Dendritic cell treated with granulocyte-macrophage colony-stimulating factor and Interleukin-4, amounts not matched to agents 40 ng/mL and 50 ng/mL, for 4 days (primary cell): Measurements from ENCODE around the gene TOMM22.

Experiments
- H3K27ac Mint-ChIP-seq: one replicate; pipeline ENCODE4 v1.8.0; 2022; ENCODE audit warnings: mild to moderate bottlenecking, mixed read lengths
- H3K27me3 Mint-ChIP-seq: one replicate; pipeline ENCODE4 v1.8.0; 2022; ENCODE audit warnings: mild to moderate bottlenecking, mixed read lengths
- H3K36me3 Mint-ChIP-seq: one replicate; pipeline ENCODE4 v1.8.0; 2022; ENCODE audit warnings: low read depth, mixed read lengths
- H3K4me1 Mint-ChIP-seq: one replicate; pipeline ENCODE4 v1.8.0; 2022; ENCODE audit warnings: low read depth, mixed read lengths
- H3K4me3 Mint-ChIP-seq: one replicate; pipeline ENCODE4 v1.8.0; 2022; ENCODE audit warnings: mild to moderate bottlenecking, moderate library complexity, mixed read lengths
- H3K9me3 Mint-ChIP-seq: one replicate; pipeline ENCODE4 v1.8.0; 2022; ENCODE audit warnings: mixed read lengths
- intact Hi-C: fragments of 100-400 bp; cut with micrococcal nuclease; formaldehyde crosslinking; loops from one replicate; pipeline ENCODE4 v1.15.0; 2022

Gene TOMM22

DNA sequence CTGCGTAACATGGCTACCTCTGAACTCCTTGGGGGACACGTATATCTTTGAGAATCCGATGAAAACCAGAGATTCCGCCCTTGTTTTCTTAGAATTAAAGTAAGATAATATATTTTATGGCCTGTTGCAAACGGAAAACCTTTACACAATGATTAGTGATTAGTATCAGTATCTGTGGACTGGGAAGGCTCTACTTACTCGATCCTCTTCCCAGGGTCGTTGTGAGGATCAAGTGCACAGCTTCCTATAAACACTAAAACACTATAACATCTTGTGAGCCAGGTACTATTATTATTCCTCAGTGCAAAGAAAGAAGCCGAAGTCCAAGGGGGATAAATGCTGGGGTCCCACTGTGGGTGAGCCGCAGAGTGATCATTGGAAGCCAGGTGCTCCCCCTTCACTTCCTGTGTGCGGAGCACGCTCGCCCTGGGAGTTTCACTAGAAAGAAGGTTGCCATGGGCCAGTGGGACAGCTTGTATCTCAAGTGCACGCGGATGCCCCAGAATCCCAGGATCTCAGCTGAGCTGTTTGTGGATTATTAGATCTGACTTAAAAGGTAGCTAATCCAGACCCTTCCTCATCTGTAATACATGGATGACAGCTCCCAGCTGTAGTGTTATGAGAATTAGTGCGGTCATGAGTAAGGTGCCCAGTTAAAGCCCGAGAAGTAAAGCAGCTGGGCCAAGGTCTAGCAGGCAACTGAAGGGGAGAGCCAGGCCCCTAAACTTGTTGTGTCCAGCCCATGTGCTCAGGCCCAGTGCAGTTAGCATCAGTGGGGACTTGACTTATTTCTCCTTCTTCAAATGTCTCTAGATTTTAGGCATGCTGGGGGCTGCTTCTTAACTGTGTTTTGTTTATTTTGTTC is 24.5 kb upstream of the TOMM22 start:
- H3K27ac Mint-ChIP-seq = peak overlapping the region; percentile 95
- no peaks in the 10 kb centered on the region for H3K27me3 Mint-ChIP-seq
- peaks cover 6% of the 10 kb centered on the region for H3K36me3 Mint-ChIP-seq
- H3K4me3 Mint-ChIP-seq = peak overlapping the region; percentile 90
- intact Hi-C loops = no loop called here
- H3K9me3 Mint-ChIP-seq = no peaks in the 10 kb centered on the region
- H3K4me1 Mint-ChIP-seq = peaks cover 13% of the 10 kb centered on the region

DNA sequence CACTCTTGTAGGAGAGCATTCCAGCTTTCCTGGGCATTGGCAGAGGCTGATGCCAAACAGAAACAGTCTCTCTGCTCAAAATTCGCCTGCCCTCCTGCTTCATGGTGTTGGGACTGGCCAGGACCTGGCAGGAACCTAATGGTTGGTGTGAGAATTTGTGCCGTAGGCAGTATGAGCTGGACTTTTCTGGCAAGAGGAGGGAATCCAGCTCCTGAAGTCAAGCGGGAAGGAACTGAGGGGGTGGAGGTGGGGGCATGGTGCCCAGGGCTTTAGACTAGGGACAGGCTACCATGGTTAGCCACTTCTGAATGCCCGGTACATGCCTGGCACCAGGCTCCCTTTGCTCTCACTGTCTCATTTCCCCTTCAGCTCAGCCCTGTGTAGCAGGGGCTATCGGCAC is 6.9 kb upstream of the TOMM22 start:
- intact Hi-C loops = no loop called here
- Mint-ChIP-seq H3K36me3 (peaks cover 29% of the 10 kb centered on the region), H3K9me3 (no peaks in the 10 kb centered on the region), H3K27ac (no peak overlapping the region), H3K4me3 (no peak overlapping the region), H3K27me3 (peaks cover 10% of the 10 kb centered on the region), H3K4me1 (no peaks in the 10 kb centered on the region)

DNA sequence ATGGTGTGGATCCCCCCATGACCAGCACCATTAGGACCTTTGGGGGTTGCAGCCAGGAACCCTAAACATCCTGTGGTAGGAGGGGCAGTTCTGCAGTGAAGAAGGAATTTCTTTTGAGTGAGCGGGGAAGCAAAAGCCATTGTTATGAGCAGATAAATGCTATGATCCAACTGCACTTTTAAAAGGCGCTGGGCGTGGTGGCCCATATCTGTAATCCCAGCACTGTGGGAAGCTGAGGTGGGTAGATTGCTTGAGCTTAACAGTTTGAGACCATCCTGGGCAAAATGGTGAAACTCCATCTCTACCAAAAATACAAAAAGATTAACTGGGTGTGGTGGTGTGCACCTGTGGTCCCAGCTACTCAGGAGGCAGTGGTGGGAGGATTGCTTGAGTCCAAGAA is 5.9 kb upstream of the TOMM22 start:
- peaks cover 25% of the 10 kb centered on the region for H3K36me3 Mint-ChIP-seq
- H3K4me3 Mint-ChIP-seq = no peak overlapping the region
- peaks cover 10% of the 10 kb centered on the region for H3K27me3 Mint-ChIP-seq
- intact Hi-C loops = no loop called here
- no peak overlapping the region for H3K27ac Mint-ChIP-seq
- H3K9me3 Mint-ChIP-seq = no peaks in the 10 kb centered on the region
- H3K4me1 Mint-ChIP-seq = no peaks in the 10 kb centered on the region

- Mint-ChIP-seq H3K36me3 (peaks cover 78% of the 10 kb centered on the region), H3K27ac (no peak overlapping the region)
Observed at GRCh38 chr22:38684895-38685294, 3.1 kb downstream of the TOMM22 start.

GRCh38 chr22:38685761-38686160 is 4.0 kb downstream of the TOMM22 start:
- H3K27ac Mint-ChIP-seq = no peak overlapping the region
- no peak overlapping the region for H3K4me3 Mint-ChIP-seq
- no peaks in the 10 kb centered on the region for H3K9me3 Mint-ChIP-seq
- peaks cover 85% of the 10 kb centered on the region for H3K36me3 Mint-ChIP-seq
- peaks cover 22% of the 10 kb centered on the region for H3K4me1 Mint-ChIP-seq
- no peaks in the 10 kb centered on the region for H3K27me3 Mint-ChIP-seq
- intact Hi-C loops = loop anchor here (10.0 kb wide), 1 partner anchor 181 kb away; the partner anchor contains the start of gene DDX17

More at GRCh38 chr22:38684895-38685294, 3.1 kb downstream of the TOMM22 start:
- H3K9me3 Mint-ChIP-seq = no peaks in the 10 kb centered on the region
- H3K4me3 Mint-ChIP-seq = no peak overlapping the region
- H3K27me3 Mint-ChIP-seq = no peaks in the 10 kb centered on the region
- H3K4me1 Mint-ChIP-seq = peaks cover 22% of the 10 kb centered on the region
- intact Hi-C loops = loop anchor here (10.0 kb wide), 1 partner anchor 180 kb away; the partner anchor contains the start of gene DDX17

DNA sequence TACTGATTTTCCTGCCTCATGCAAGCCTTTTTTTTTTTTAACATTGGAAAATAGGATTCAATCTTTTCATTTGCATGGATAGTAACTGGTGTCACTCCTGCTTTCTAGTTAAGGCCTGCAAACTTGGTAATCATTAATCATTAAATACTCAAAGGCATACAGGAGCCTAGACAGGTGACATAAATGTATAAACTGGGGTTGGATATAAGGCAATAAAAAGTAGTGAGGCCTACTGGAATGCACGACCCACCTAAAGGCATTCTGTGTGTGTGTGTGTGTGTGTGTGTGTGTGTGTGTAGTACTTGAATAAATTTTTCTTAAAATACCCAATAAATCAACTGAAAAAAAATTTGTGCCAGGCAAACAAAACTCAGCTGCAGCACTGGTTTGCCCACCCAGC is 7.9 kb downstream of the TOMM22 start:
- H3K9me3 Mint-ChIP-seq = no peaks in the 10 kb centered on the region
- peaks cover 97% of the 10 kb centered on the region for H3K36me3 Mint-ChIP-seq
- intact Hi-C loops = loop anchor here (10.0 kb wide), 1 partner anchor 185 kb away; the partner anchor contains the start of gene DDX17
- H3K27me3 Mint-ChIP-seq = no peaks in the 10 kb centered on the region
- H3K4me3 Mint-ChIP-seq = no peak overlapping the region
- H3K27ac Mint-ChIP-seq = no peak overlapping the region
- H3K4me1 Mint-ChIP-seq = peaks cover 18% of the 10 kb centered on the region

DNA sequence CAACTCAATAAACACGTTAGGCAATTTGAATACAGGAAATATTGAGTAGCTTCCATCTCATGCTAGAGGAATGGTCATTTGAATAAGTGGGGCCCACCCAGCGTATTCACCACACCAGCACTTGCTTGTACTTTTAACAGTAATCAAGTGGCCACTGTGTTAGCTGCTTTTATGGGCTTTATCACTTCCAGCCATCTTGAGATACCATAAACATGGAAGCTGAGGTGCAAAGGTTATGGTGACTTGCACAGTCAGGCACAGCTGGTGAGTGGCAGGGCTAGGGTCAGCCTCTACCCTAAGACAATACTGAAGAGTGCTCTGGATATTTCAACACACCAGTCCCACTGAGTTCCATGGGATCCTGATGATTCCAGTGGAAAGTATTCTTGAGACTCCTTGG is 12.3 kb downstream of the TOMM22 start:
- H3K4me3 Mint-ChIP-seq = no peak overlapping the region
- no peaks in the 10 kb centered on the region for H3K27me3 Mint-ChIP-seq
- no peak overlapping the region for H3K27ac Mint-ChIP-seq
- H3K36me3 Mint-ChIP-seq = peaks cover 72% of the 10 kb centered on the region
- H3K9me3 Mint-ChIP-seq = no peaks in the 10 kb centered on the region
- intact Hi-C loops = no loop called here
- peaks cover 50% of the 10 kb centered on the region for H3K4me1 Mint-ChIP-seq

GRCh38 chr22:38694940-38695339 is 13.2 kb downstream of the TOMM22 start:
- Mint-ChIP-seq H3K4me1 (peaks cover 56% of the 10 kb centered on the region), H3K36me3 (peaks cover 68% of the 10 kb centered on the region), H3K9me3 (no peaks in the 10 kb centered on the region), H3K4me3 (no peak overlapping the region), H3K27me3 (no peaks in the 10 kb centered on the region), H3K27ac (no peak overlapping the region)
- intact Hi-C loops = no loop called here

- H3K36me3 Mint-ChIP-seq = peaks cover 64% of the 10 kb centered on the region
- peaks cover 58% of the 10 kb centered on the region for H3K4me1 Mint-ChIP-seq
- H3K4me3 Mint-ChIP-seq = peak overlapping the region; percentile 53
- intact Hi-C loops = no loop called here
- no peaks in the 10 kb centered on the region for H3K27me3 Mint-ChIP-seq
- H3K9me3 Mint-ChIP-seq = no peaks in the 10 kb centered on the region
- H3K27ac Mint-ChIP-seq = peak overlapping the region; percentile 87
Observed at GRCh38 chr22:38696606-38697424, 15.1 kb downstream of the TOMM22 start.

DNA sequence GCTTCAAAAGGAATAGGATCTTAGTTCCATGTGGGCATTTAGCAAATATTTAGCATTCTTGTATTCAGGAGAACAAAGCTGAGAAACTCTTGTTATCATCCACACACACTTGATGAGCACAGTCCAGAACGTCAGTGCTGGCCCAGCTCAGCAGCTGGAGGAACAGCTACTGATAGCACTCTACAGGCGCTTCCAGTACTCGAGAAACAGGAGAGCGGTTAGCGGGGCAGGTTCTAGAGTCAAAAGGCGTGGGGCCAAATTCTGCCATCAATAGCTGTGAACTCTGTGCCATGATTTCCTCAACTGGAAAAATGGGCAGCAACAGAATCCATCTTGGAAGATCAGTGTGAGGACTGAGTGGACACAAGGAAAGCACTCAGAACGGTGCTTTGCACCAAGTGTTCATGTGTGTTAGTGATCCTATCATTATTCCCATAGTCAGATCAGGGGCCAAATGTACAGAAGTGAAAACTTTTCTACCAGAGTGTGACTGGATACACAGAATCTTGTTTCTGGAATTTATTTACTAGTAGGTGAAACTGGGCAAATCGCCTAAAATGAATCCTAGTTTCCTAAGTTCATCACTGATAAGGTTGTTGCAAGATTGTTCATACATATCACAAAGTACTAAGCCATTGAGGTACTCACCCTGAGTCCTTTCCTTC is 15.8 kb downstream of the TOMM22 start:
- peaks cover 58% of the 10 kb centered on the region for H3K4me1 Mint-ChIP-seq
- H3K9me3 Mint-ChIP-seq = no peaks in the 10 kb centered on the region
- intact Hi-C loops = no loop called here
- no peaks in the 10 kb centered on the region for H3K27me3 Mint-ChIP-seq
- peak overlapping the region; percentile 87 for H3K27ac Mint-ChIP-seq
- peak overlapping the region; percentile 53 for H3K4me3 Mint-ChIP-seq
- H3K36me3 Mint-ChIP-seq = peaks cover 57% of the 10 kb centered on the region

DNA sequence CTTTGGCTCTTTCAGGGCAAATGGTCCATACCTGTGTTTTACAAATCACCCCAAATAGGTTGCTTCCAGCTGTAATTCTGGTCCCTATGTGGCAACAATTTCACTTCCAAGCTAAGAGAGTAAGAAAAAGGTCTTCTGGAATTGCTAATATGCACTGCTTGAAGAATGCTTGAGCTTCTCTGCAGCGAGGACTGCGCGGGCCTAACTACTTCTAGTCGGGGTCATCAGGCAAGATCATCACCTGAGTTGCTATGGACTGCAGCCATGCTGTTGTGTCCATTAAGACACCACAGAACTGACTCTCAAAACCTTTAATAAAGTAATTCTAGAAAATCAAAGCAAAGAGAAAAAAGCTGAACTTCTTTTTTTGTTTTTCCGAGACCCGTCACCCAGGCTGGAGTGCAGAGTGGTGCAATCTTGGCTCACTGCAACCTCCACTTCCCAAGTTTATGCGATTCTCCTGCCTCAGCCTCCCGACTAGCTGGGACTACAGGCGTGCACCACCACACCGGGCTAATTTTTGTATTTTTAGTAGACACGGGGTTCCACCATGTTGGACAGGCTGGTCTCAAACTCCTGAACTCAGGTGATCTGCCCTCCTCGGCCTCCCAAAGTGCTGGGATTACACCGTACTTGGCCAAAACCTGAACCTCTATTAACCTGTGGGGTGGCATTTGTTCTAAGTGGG is 16.8 kb downstream of the TOMM22 start:
- Mint-ChIP-seq H3K36me3 (peaks cover 47% of the 10 kb centered on the region), H3K27me3 (no peaks in the 10 kb centered on the region), H3K4me3 (peak overlapping the region; percentile 77), H3K9me3 (no peaks in the 10 kb centered on the region), H3K4me1 (peaks cover 49% of the 10 kb centered on the region), H3K27ac (no peak overlapping the region)
- intact Hi-C loops = no loop called here

GRCh38 chr22:38699143-38699542 is 17.4 kb downstream of the TOMM22 start:
- intact Hi-C loops = no loop called here
- H3K27ac Mint-ChIP-seq = no peak overlapping the region
- H3K27me3 Mint-ChIP-seq = no peaks in the 10 kb centered on the region
- peaks cover 42% of the 10 kb centered on the region for H3K36me3 Mint-ChIP-seq
- H3K9me3 Mint-ChIP-seq = no peaks in the 10 kb centered on the region
- H3K4me3 Mint-ChIP-seq = peak overlapping the region; percentile 77
- H3K4me1 Mint-ChIP-seq = peaks cover 46% of the 10 kb centered on the region

- peak overlapping the region; percentile 77 for H3K4me3 Mint-ChIP-seq
- no peaks in the 10 kb centered on the region for H3K9me3 Mint-ChIP-seq
- peak overlapping the region; percentile 90 for H3K27ac Mint-ChIP-seq
- H3K27me3 Mint-ChIP-seq = no peaks in the 10 kb centered on the region
- H3K36me3 Mint-ChIP-seq = peaks cover 36% of the 10 kb centered on the region
- intact Hi-C loops = no loop called here
- H3K4me1 Mint-ChIP-seq = peaks cover 50% of the 10 kb centered on the region
Observed at GRCh38 chr22:38699784-38700183, 18.0 kb downstream of the TOMM22 start.
